ENCODE measurements around the gene HYI.

DNA sequence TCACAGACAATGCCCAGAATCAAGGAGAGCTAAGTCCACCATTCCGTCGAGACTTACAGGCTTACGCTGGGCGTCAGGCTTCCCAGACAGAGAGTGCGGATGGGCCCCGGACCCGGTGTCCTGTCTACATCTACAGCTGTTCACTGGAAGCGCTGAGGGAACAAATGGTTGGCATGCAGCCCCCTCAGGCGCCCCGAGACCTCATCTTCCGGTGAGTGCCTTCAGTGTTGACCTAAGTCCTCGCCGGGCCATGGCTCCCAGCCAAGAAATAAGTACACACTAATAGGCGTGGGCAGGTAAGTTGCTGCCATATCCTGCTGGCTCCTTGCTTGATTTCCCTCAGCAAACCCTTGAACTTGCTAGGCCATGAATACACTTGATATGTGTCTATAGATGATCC lies 26.2 kb downstream of the HYI start:
- TF ChIP-seq CTCF (IDR thresholded peaks at IDR 0.05 in 4 of 5, conservative IDR thresholded peaks at IDR 0.05 in 1 of 5), result no peak
- no peak for TF ChIP-seq POLR2A (IDR thresholded peaks at IDR 0.05)
